ENCODE results near the gene EREG.

EREG gene

DNA sequence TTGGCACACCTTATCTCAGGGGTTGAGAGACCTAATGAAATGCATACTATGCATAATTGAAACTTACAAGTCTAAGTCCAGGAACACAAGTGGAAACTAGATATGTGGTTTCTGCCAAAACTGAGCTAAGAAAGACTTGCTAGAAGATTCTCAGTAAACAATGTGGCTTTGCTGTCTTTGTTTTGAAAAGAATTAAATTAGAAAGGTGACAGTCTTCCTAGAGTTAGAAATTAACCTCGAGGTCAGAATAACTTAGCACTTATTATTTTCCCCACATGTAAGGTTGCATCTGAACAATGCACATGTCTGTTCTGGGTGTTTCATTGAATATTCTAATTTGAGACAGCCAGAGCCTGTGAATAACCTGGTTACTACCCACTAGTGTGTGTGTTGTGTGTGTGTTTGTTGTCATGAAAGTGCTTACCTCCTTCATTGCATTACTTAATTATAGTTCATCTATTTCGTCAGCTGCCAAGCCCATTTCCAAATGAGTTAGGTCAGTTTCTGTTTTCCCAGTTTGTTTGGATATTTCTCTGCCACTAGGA, 1.5 kb downstream of the EREG start:
- no peak overlapping the region for H3K27ac ChIP-seq
- TF ChIP-seq, protein P1, sequence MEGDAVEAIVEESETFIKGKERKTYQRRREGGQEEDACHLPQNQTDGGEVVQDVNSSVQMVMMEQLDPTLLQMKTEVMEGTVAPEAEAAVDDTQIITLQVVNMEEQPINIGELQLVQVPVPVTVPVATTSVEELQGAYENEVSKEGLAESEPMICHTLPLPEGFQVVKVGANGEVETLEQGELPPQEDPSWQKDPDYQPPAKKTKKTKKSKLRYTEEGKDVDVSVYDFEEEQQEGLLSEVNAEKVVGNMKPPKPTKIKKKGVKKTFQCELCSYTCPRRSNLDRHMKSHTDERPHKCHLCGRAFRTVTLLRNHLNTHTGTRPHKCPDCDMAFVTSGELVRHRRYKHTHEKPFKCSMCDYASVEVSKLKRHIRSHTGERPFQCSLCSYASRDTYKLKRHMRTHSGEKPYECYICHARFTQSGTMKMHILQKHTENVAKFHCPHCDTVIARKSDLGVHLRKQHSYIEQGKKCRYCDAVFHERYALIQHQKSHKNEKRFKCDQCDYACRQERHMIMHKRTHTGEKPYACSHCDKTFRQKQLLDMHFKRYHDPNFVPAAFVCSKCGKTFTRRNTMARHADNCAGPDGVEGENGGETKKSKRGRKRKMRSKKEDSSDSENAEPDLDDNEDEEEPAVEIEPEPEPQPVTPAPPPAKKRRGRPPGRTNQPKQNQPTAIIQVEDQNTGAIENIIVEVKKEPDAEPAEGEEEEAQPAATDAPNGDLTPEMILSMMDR (IDR thresholded peaks at IDR 0.05), result no peak
- no peak for TF ChIP-seq ZFX (IDR thresholded peaks at IDR 0.05; ENCODE audit: borderline replicate concordance)

DNA sequence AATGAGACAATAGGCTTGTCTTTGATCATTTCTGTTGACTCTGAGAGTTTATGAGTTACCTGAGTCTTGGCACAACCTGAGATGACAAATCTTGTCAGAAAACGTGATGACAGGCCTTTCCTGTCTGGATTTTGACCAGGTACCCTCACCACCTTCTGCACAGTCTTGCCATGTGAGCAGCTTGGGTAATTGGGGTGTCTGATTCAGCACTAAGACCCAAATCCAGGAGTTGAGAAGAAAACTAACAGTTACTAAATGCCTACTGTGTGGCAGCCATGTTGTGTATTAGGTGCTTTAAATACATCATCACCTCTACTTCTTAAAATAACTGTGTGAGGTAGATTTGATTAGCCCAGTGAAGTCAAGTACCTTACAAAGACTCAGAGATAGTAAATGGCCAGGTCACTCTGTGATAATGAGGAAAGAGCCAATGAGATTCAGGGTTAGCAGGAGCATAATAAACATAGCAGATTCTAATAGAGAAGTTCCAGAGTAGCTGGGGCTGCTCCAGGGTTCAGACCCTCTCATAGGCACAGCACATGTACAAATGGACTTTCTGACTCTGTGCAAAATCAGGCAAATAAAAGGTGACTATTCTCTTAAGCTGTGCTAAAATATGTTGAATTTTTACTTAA, 2.8 kb downstream of the EREG start:
- TF ChIP-seq, protein P1 (IDR thresholded peaks at IDR 0.05), result no peak
- TF ChIP-seq ZFX (IDR thresholded peaks at IDR 0.05; ENCODE audit: borderline replicate concordance), result no peak
- H3K27ac ChIP-seq, result no peak overlapping the region

DNA sequence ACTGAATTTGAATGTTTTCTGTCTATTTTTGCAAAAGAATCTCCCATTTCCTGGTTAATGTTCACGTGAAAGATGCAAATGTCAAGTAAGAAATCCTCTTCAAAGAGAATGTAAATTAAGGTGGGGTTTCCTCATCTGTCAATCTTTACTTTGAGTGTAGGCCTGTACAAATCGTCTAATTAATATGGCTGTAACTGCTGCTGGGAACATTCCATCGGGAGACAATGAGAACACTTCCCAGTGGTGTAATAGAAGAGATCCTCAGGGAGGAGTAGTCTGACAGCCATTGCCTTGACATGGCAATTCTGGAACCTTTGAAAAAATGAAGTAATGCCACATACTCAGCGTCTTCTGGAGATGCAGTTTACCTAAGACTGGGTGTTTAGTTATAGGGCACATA, 3.7 kb downstream of the EREG start:
- no peak overlapping the region for H3K27ac ChIP-seq
- TF ChIP-seq ZFX (IDR thresholded peaks at IDR 0.05; ENCODE audit: borderline replicate concordance), result no peak
- TF ChIP-seq, protein P1 (IDR thresholded peaks at IDR 0.05), result no peak

GRCh38 chr4:74369855-74370254, 4.9 kb downstream of the EREG start:
- no peak for TF ChIP-seq ZFX (IDR thresholded peaks at IDR 0.05; ENCODE audit: borderline replicate concordance)
- TF ChIP-seq, protein P1 (IDR thresholded peaks at IDR 0.05), result no peak

DNA sequence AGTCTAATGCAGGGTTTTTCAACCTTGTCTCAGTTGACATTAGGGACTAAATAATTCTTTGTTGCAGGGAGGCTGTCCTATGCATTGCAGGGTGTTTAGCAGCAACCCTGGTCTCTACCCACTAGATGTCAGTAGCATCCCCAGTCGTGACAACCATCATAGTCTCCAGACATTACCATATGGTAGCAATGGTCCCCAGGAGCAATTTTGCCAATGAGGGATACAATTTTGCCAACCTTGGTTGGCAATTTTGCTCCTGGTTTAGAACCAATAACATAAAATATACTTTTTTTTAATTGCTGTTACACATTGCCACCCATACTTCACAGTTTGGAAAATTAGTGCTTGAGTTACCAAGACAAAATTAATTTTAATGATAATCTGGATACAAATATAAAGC, 6.0 kb downstream of the EREG start:
- H3K27ac ChIP-seq, result no peak overlapping the region
- TF ChIP-seq, protein P1 (IDR thresholded peaks at IDR 0.05), result peak; percentile 87
- TF ChIP-seq ZFX (IDR thresholded peaks at IDR 0.05; ENCODE audit: borderline replicate concordance), result no peak

More at GRCh38 chr4:74369855-74370254, 4.9 kb downstream of the EREG start:
- no peak overlapping the region for H3K27ac ChIP-seq

- TF ChIP-seq, protein P1 (IDR thresholded peaks at IDR 0.05), result no peak
- no peak for TF ChIP-seq ZFX (IDR thresholded peaks at IDR 0.05; ENCODE audit: borderline replicate concordance)
- no peak overlapping the region for H3K27ac ChIP-seq
Observed at GRCh38 chr4:74374128-74374527, 9.2 kb downstream of the EREG start.

GRCh38 chr4:74374561-74375327, 9.8 kb downstream of the EREG start:
- H3K27ac ChIP-seq, result no peak overlapping the region
- TF ChIP-seq, protein P1 (IDR thresholded peaks at IDR 0.05), result no peak
- no peak for TF ChIP-seq ZFX (IDR thresholded peaks at IDR 0.05; ENCODE audit: borderline replicate concordance)
